Measurements from ENCODE around the gene OLR1.
"Not testable (repeated sequence)": the region's sequence is repeated elsewhere in the genome, so short reads cannot be mapped to it uniquely, and the experiment has no call there.

Gene OLR1

DNA sequence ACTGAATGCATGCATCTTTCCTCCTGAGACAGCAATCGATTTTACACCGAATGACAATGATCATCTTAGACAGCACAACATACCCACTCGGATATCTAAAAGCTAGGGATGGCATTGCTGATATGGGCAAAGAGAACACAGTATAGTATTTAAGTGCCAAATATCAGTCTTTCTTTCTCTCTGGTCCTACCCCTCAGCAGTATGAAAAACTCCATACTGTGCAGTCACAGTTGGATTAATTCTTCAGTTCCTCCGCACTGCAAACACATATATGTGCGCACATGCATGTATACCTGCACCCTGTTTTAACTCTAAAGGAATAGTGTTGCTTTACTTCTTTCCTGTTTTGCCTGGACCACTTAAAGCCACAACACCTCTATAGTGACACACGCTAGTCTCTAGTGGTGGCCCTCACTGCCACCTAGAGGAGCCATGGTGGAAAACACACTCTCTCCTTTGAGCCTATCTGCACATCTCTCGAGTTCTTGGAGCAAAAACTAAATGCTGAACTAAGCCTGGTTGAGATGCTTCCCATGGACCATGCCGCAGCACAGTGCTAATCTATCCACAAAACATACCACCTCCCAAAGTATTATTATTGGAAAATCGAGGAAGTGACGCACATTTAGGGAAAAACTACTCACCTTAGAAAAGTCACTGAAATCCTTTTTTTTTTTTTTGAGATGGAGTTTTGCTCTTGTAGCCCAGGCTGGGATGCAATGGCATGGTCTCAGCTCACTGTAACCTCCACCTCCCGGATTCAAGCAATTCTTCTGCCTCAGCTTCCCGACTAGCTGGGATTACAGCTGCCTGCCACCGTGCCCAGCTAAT is 18.8 kb upstream of the OLR1 start:
- no peaks in the 10 kb centered on the region for H3K4me1 ChIP-seq (ENCODE audit: control insufficient read depth, insufficient read depth, low read length)
- WGBS, 2 experiments = 61 to 65% methylated on average over 13 of the region's 13 CpGs
- no peak overlapping the region for H3K27ac ChIP-seq (ENCODE audit: insufficient read depth, low read depth, low read length, poor library complexity, severe bottlenecking)
- no peak overlapping the region for H3K4me3 ChIP-seq (ENCODE audit: insufficient read depth, low read depth, low read length)
- H3K36me3 ChIP-seq (ENCODE audit: control insufficient read depth, insufficient read depth, low read length) = no peaks in the 10 kb centered on the region
- H3K9me3 ChIP-seq (ENCODE audit: control insufficient read depth, low read length) = no peaks in the 10 kb centered on the region
- no peaks in the 10 kb centered on the region for H3K27me3 ChIP-seq (ENCODE audit: control insufficient read depth, insufficient read depth, low read length, poor library complexity, severe bottlenecking)

DNA sequence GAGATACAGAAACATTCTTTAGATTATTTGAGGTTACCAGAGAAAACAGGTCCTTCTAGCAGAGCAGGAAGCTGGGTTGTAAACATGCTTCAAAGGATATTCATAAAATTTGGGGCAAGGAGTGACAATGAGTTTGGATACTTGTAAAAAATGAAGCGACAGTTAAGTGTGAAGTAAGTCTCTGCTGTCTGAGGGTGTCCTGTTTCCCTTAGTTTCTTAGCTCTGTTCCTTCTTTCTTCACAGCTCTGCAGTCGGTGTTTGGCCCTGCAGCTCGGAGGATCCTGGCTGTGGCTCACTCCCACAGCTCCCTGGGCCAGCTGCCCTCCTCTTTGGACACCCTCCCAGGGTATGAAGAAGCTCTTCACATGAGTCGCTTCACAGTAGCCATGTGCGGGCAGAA is 17.7 kb upstream of the OLR1 start:
- Histone ChIP-seq H3K4me1 (ENCODE audit: control insufficient read depth, insufficient read depth, low read length) (no peaks in the 10 kb centered on the region), H3K4me3 (ENCODE audit: insufficient read depth, low read depth, low read length) (no peak overlapping the region), H3K27ac (ENCODE audit: insufficient read depth, low read depth, low read length, poor library complexity, severe bottlenecking) (no peak overlapping the region), H3K9me3 (ENCODE audit: control insufficient read depth, low read length) (no peaks in the 10 kb centered on the region), H3K36me3 (ENCODE audit: control insufficient read depth, insufficient read depth, low read length) (no peaks in the 10 kb centered on the region), H3K27me3 (ENCODE audit: control insufficient read depth, insufficient read depth, low read length, poor library complexity, severe bottlenecking) (no peaks in the 10 kb centered on the region)
- 92 to 96% methylated on average over 5 of the region's 5 CpGs for WGBS, 2 experiments

DNA sequence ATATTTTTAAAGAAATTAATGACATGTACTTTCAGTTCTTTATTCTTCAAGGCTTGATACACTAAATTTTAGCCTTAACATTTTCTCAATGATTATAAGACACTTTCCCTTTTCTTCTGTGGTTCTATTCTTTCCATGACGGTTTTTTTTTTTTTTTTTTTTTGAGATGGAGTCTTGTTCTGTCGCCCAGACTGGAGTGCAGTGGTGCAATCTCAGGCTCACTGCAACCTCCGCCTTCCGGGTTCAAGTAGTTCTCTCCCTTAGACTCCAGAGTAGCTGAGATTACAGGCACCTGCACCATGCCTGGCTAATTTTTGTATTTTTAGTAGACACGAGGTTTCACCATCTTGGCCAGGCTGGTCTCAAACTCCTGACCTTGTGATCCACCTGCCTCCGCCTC is 15.0 kb upstream of the OLR1 start:
- H3K36me3 ChIP-seq (ENCODE audit: control insufficient read depth, insufficient read depth, low read length); H3K27ac ChIP-seq (ENCODE audit: insufficient read depth, low read depth, low read length, poor library complexity, severe bottlenecking); H3K27me3 ChIP-seq (ENCODE audit: control insufficient read depth, insufficient read depth, low read length, poor library complexity, severe bottlenecking); H3K4me3 ChIP-seq (ENCODE audit: insufficient read depth, low read depth, low read length); H3K4me1 ChIP-seq (ENCODE audit: control insufficient read depth, insufficient read depth, low read length); H3K9me3 ChIP-seq (ENCODE audit: control insufficient read depth, low read length): not testable (repeated sequence)
- WGBS, 2 experiments = 93 to 95% methylated on average over 5 to 6 of the region's 6 CpGs

DNA sequence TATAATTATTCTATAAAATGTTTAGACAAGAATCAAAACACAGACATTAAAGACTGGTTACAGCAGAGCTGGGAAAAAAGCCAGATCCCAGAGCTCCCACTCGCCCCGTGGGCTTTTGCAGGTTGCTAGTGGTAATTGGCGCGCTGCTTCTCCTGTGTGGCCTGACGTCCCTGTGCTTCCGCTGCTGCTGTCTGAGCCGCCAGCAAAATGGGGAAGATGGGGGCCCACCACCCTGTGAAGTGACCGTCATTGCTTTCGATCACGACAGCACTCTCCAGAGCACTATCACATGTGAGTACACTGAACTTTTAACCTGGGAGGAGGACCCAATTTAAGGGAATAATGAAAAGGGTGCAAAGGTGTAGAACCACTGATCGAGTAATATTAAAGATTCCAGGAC is 14.4 kb upstream of the OLR1 start:
- H3K36me3 ChIP-seq (ENCODE audit: control insufficient read depth, insufficient read depth, low read length) = no peaks in the 10 kb centered on the region
- no peaks in the 10 kb centered on the region for H3K9me3 ChIP-seq (ENCODE audit: control insufficient read depth, low read length)
- no peak overlapping the region for H3K27ac ChIP-seq (ENCODE audit: insufficient read depth, low read depth, low read length, poor library complexity, severe bottlenecking)
- 94% methylated on average over 10 to 11 of the region's 11 CpGs for WGBS, 2 experiments
- no peaks in the 10 kb centered on the region for H3K27me3 ChIP-seq (ENCODE audit: control insufficient read depth, insufficient read depth, low read length, poor library complexity, severe bottlenecking)
- H3K4me3 ChIP-seq (ENCODE audit: insufficient read depth, low read depth, low read length) = no peak overlapping the region
- H3K4me1 ChIP-seq (ENCODE audit: control insufficient read depth, insufficient read depth, low read length) = no peaks in the 10 kb centered on the region

DNA sequence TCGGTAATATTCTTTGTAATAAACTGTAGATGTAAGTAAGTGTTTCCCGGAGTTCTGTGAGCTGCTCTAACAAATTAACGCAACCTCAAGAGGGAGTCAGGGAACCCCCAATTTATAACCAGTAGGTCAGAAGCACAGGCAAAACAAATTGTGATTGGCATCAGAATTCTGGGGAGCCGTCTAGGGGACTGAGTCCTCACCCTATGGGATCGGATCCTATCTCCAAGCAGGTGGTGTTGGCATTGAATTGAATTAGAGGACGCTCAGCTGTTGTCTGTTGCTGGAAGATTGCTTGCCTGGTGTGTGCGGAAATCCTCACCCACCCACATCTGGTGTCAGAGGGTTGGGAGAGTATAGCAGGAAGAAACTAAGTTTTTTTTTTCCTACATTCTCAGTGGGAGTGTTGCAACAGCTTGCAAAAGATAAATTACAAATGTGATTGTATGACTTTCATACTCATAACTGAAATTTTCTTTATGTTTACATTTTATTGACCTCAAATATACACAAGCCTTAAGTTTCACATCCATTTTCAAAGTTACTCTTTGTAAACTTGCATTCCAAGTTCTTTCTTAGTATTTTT is 12.4 kb upstream of the OLR1 start:
- Histone ChIP-seq H3K4me3 (ENCODE audit: insufficient read depth, low read depth, low read length) (no peak overlapping the region), H3K9me3 (ENCODE audit: control insufficient read depth, low read length) (no peaks in the 10 kb centered on the region), H3K27me3 (ENCODE audit: control insufficient read depth, insufficient read depth, low read length, poor library complexity, severe bottlenecking) (no peaks in the 10 kb centered on the region), H3K27ac (ENCODE audit: insufficient read depth, low read depth, low read length, poor library complexity, severe bottlenecking) (no peak overlapping the region), H3K4me1 (ENCODE audit: control insufficient read depth, insufficient read depth, low read length) (no peaks in the 10 kb centered on the region), H3K36me3 (ENCODE audit: control insufficient read depth, insufficient read depth, low read length) (no peaks in the 10 kb centered on the region)
- WGBS, 2 experiments = 93 to 95% methylated on average over 7 of the region's 7 CpGs

DNA sequence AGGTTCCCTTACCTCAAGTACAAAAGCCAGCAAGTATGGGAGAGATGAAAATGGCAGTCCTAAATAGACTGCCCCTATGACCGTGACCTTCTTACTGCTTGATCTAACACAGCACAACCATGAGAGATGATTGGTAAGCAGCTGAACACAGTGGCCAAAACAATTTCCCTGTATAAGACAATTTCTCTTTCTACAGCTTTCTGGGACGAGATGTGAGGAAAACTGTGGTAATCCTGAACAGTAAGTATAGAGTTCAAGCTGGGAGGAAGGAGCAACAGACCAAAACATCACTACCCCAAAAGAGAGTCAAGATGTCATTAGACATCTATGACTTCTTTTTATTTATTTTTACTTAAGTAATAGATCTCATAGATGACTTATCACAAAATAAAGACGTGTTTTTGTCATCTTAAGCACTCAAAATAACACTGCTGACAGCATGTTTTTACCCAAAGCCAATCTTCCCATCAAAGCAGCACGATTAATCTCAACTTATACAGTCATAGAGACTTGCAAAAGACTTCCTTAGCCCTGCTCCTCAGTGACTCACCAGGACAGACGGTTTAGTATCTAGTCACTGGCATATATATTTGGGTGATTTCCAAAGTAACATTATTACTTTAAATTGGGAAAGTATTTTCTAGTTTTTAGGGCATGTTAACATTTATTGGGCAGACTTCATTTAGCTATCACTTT is 10.6 kb upstream of the OLR1 start:
- no peaks in the 10 kb centered on the region for H3K9me3 ChIP-seq (ENCODE audit: control insufficient read depth, low read length)
- no peaks in the 10 kb centered on the region for H3K36me3 ChIP-seq (ENCODE audit: control insufficient read depth, insufficient read depth, low read length)
- no peaks in the 10 kb centered on the region for H3K27me3 ChIP-seq (ENCODE audit: control insufficient read depth, insufficient read depth, low read length, poor library complexity, severe bottlenecking)
- WGBS, 2 experiments = 83 to 86% methylated on average over 3 to 4 of the region's 5 CpGs
- no peak overlapping the region for H3K27ac ChIP-seq (ENCODE audit: insufficient read depth, low read depth, low read length, poor library complexity, severe bottlenecking)
- no peaks in the 10 kb centered on the region for H3K4me1 ChIP-seq (ENCODE audit: control insufficient read depth, insufficient read depth, low read length)
- H3K4me3 ChIP-seq (ENCODE audit: insufficient read depth, low read depth, low read length) = no peak overlapping the region

DNA sequence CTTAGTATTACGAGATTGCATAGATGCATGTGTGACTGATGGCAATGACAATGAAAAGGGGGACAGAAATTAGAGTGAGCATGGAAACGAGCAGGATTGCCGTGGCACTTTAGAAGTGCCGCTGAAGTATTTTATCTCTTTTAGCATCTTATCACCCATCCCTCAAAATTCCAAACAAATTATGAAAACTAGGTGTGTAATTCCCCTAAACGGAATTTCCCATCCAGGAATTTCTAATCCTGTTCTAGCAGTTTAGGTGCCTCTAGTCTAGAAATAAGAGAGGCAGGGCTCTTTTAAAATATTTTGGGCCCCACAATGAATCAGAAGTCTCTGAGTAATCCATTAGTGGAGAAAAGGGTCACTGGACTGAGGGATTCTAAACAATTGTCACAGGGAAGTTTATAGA is 7.8 kb upstream of the OLR1 start:
- WGBS, 2 experiments = 92 to 95% methylated on average over 5 of the region's 5 CpGs

DNA sequence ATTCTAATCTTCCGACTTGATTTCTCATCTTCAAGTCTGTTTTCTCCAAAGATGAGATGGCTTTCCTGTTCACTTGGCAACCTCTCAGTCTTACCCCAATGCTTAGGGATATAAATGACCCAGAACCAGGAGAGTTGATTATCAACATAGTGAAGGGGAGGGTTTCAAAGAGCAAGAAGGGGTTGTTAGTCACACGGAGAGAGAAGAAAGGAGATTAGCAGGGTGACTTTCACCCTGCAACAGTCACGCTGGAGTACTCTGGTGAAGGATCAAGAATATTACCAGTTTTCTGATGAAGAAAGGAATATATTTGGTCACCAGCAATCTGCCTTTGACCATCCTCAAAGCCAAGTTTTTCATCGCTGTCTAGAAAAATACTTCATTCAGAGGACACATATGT is 6.9 kb upstream of the OLR1 start, which contains the start of gene TMEM52B:
Gene TMEM52B, plus strand, starts transcription at position 212 of the 400 bp plus-strand sequence. CDS start 543 bp downstream, outside the sequence.
- no peaks in the 10 kb centered on the region for H3K36me3 ChIP-seq (ENCODE audit: control insufficient read depth, insufficient read depth, low read length)
- no peak within 1 kb of the TSS for H3K27ac ChIP-seq (ENCODE audit: insufficient read depth, low read depth, low read length, poor library complexity, severe bottlenecking)
- no peak within 1 kb of the TSS for H3K4me3 ChIP-seq (ENCODE audit: insufficient read depth, low read depth, low read length)
- H3K9me3 ChIP-seq (ENCODE audit: control insufficient read depth, low read length) = no peaks in the 10 kb centered on the region
- no peaks in the 10 kb centered on the region for H3K27me3 ChIP-seq (ENCODE audit: control insufficient read depth, insufficient read depth, low read length, poor library complexity, severe bottlenecking)
- WGBS, 2 experiments = 70 to 73% methylated on average over 3 to 4 of the region's 4 CpGs
- H3K4me1 ChIP-seq (ENCODE audit: control insufficient read depth, insufficient read depth, low read length) = no peaks in the 10 kb centered on the region

More for the DNA sequence above, 7.8 kb upstream of the OLR1 start:
- Histone ChIP-seq H3K36me3 (ENCODE audit: control insufficient read depth, insufficient read depth, low read length) (no peaks in the 10 kb centered on the region), H3K27ac (ENCODE audit: insufficient read depth, low read depth, low read length, poor library complexity, severe bottlenecking) (no peak overlapping the region), H3K9me3 (ENCODE audit: control insufficient read depth, low read length) (no peaks in the 10 kb centered on the region), H3K27me3 (ENCODE audit: control insufficient read depth, insufficient read depth, low read length, poor library complexity, severe bottlenecking) (no peaks in the 10 kb centered on the region), H3K4me3 (ENCODE audit: insufficient read depth, low read depth, low read length) (no peak overlapping the region), H3K4me1 (ENCODE audit: control insufficient read depth, insufficient read depth, low read length) (no peaks in the 10 kb centered on the region)

DNA sequence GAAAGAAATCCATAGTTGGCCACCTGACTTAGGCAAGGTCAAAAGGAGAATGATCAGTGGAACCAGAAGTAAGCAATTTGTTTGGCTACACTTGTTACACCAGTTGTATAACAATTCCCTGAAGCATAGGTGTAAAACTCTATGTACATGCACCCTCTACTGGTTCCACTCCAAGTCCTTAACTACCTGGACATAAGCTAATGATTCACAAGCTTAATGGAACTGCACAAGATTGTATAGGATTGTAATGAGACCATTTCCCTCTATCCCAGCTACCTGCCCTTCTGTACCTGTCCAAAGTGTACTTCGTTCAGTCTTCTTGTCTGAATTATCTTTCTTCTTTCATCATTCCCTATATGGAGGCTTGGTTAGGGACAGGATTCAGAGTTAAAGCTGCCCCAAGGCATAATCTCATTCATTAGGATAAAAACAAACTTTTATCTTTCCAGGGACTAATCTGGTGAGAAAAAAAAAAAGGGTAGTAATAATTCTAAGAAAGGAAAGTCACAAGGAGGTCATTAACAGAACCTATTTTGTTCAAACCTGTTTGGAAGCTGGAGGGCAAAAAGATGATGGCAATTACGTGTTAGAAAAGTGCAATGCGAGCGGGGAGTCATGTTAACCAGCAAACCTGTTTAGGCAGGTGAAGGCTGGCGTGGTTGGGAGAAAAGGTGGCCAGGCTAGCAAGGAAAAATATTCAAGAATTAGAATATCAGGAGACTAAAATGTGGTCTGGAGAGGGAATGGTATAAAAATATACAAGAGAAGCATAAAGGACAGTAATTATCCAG is 4.1 kb upstream of the OLR1 start:
- Histone ChIP-seq H3K27ac (ENCODE audit: insufficient read depth, low read depth, low read length, poor library complexity, severe bottlenecking) (no peak overlapping the region), H3K4me1 (ENCODE audit: control insufficient read depth, insufficient read depth, low read length) (no peaks in the 10 kb centered on the region), H3K27me3 (ENCODE audit: control insufficient read depth, insufficient read depth, low read length, poor library complexity, severe bottlenecking) (no peaks in the 10 kb centered on the region), H3K4me3 (ENCODE audit: insufficient read depth, low read depth, low read length) (no peak overlapping the region), H3K9me3 (ENCODE audit: control insufficient read depth, low read length) (no peaks in the 10 kb centered on the region), H3K36me3 (ENCODE audit: control insufficient read depth, insufficient read depth, low read length) (no peaks in the 10 kb centered on the region)
- 91 to 92% methylated on average over 4 to 5 of the region's 5 CpGs for WGBS, 2 experiments
